Panc1 (cell line): ENCODE measurements around the gene YWHAH.

Experiments used
- CTCF ChIP-seq: fragments of 450-650 bp; IDR thresholded peaks from 2 replicates; pipeline ENCODE4 v1.5.1; 2017; ENCODE audit warnings: mild to moderate bottlenecking
- POLR2AphosphoS5 ChIP-seq: IDR thresholded peaks from 2 replicates; pipeline ENCODE4 v1.6.1; 2012; ENCODE audit warnings: mild to moderate bottlenecking, low read depth, low read length, moderate library complexity
- TF ChIP-seq, protein P1 (sequence below), 2 experiments: IDR thresholded peaks; 2 replicates each; pipeline ENCODE4 v1.6.1; 2011 to 2012; ENCODE audit warnings: low read depth in 2 of 2, control low read depth in 1 of 2, low read length in 1 of 2, mild to moderate bottlenecking in 1 of 2, moderate library complexity in 1 of 2; ENCODE audit not compliant: insufficient read depth in 1 of 2

- TF ChIP-seq CTCF (no peak), POLR2AphosphoS5 (no peak)
- TF ChIP-seq, protein P1, sequence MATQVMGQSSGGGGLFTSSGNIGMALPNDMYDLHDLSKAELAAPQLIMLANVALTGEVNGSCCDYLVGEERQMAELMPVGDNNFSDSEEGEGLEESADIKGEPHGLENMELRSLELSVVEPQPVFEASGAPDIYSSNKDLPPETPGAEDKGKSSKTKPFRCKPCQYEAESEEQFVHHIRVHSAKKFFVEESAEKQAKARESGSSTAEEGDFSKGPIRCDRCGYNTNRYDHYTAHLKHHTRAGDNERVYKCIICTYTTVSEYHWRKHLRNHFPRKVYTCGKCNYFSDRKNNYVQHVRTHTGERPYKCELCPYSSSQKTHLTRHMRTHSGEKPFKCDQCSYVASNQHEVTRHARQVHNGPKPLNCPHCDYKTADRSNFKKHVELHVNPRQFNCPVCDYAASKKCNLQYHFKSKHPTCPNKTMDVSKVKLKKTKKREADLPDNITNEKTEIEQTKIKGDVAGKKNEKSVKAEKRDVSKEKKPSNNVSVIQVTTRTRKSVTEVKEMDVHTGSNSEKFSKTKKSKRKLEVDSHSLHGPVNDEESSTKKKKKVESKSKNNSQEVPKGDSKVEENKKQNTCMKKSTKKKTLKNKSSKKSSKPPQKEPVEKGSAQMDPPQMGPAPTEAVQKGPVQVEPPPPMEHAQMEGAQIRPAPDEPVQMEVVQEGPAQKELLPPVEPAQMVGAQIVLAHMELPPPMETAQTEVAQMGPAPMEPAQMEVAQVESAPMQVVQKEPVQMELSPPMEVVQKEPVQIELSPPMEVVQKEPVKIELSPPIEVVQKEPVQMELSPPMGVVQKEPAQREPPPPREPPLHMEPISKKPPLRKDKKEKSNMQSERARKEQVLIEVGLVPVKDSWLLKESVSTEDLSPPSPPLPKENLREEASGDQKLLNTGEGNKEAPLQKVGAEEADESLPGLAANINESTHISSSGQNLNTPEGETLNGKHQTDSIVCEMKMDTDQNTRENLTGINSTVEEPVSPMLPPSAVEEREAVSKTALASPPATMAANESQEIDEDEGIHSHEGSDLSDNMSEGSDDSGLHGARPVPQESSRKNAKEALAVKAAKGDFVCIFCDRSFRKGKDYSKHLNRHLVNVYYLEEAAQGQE (IDR thresholded peaks at IDR 0.05; ENCODE audit: insufficient read depth in 1 of 2, low read depth in 2 of 2, low read length in 1 of 2), result no peak
Measured at GRCh38 chr22:31899669-31900068, 44.7 kb upstream of the YWHAH start.
